ENCODE results near the gene RAB6B.

RAB6B gene

GRCh38 chr3:133855772-133856171 is 39.9 kb downstream of the RAB6B start:
- no peak for DNase-seq

- DNase-seq = no peak
These were observed 40.7 kb downstream of the RAB6B start for GRCh38 chr3:133855002-133855370.

GRCh38 chr3:133854264-133855001 is 41.2 kb downstream of the RAB6B start:
- no peak for DNase-seq

- no peak for DNase-seq
These were observed 41.8 kb downstream of the RAB6B start for GRCh38 chr3:133853925-133854227.

- DNase-seq = no peak
These were observed 42.4 kb downstream of the RAB6B start for GRCh38 chr3:133853063-133853924.

GRCh38 chr3:133851931-133852330 is 43.8 kb downstream of the RAB6B start:
- DNase-seq = no peak

- DNase-seq = no peak
These were observed 44.3 kb downstream of the RAB6B start for GRCh38 chr3:133851266-133851906.

- no peak for DNase-seq
These were observed 45.6 kb downstream of the RAB6B start for GRCh38 chr3:133850034-133850433.

- DNase-seq = no peak
These were observed 46.3 kb downstream of the RAB6B start for GRCh38 chr3:133849346-133849745.

GRCh38 chr3:133845127-133845526 is 50.6 kb downstream of the RAB6B start:
- DNase-seq = no peak

GRCh38 chr3:133843634-133844033 is 52.0 kb downstream of the RAB6B start:
- DNase-seq = no peak

GRCh38 chr3:133842158-133842557 is 53.5 kb downstream of the RAB6B start:
- no peak for DNase-seq

GRCh38 chr3:133841196-133841595 is 54.5 kb downstream of the RAB6B start:
- no peak for DNase-seq

- DNase-seq = no peak
These were observed 54.9 kb downstream of the RAB6B start for GRCh38 chr3:133840767-133841166.

- no peak for DNase-seq
These were observed 55.5 kb downstream of the RAB6B start for GRCh38 chr3:133840055-133840737.

GRCh38 chr3:133838916-133839800 is 56.5 kb downstream of the RAB6B start:
- no peak for DNase-seq

- no peak for DNase-seq
These were observed 57.3 kb downstream of the RAB6B start for GRCh38 chr3:133838296-133838789.

- no peak for DNase-seq
These were observed 58.0 kb downstream of the RAB6B start for GRCh38 chr3:133837487-133838295.

GRCh38 chr3:133836497-133837158 is 59.1 kb downstream of the RAB6B start:
- no peak for DNase-seq

- no peak for DNase-seq
These were observed 59.7 kb downstream of the RAB6B start for GRCh38 chr3:133835961-133836360.

GRCh38 chr3:133835418-133835743 is 60.3 kb downstream of the RAB6B start:
- no peak for DNase-seq
